Liver (tissue), 9 donors: ENCODE data around the gene CLDN14. TPM values are rescaled to one million over a fixed set of nuclear protein-coding genes. Genes with fewer than 3 reads are reported as not detected.

Source experiments
- DNase-seq: peaks from one replicate; pipeline ENCODE4 v3.0.0-alpha.2; 2017; ENCODE audit warnings: low spot score
- H3K27ac ChIP-seq, 2 donors: one replicate each; pipeline ENCODE4 v1.7.0; 2013; ENCODE audit warnings: inconsistent platforms in 2 of 2, low read length in 2 of 2, control low read depth in 1 of 2, low read depth in 1 of 2, mild to moderate bottlenecking in 1 of 2
- H3K27me3 ChIP-seq, 4 donors: one replicate each; pipeline versions ENCODE4 v1.6.1 to v1.7.0; 2013; ENCODE audit warnings: low read length in 3 of 4, inconsistent platforms in 1 of 4, mild to moderate bottlenecking in 1 of 4, moderate library complexity in 1 of 4; ENCODE audit not compliant: control insufficient read depth in 4 of 4, insufficient read depth in 4 of 4
- H3K36me3 ChIP-seq, 4 donors: one replicate each; pipeline versions ENCODE4 v1.6.1 to v1.7.0; 2013; ENCODE audit warnings: low read length in 3 of 4, mild to moderate bottlenecking in 3 of 4, low read depth in 1 of 4, moderate library complexity in 1 of 4; ENCODE audit not compliant: control insufficient read depth in 4 of 4, insufficient read depth in 3 of 4
- H3K4me1 ChIP-seq, 4 donors: one replicate each; pipeline versions ENCODE4 v1.6.1 to v1.7.0; 2013; ENCODE audit warnings: low read length in 3 of 4, mild to moderate bottlenecking in 3 of 4, moderate library complexity in 1 of 4; ENCODE audit not compliant: control insufficient read depth in 4 of 4, insufficient read depth in 4 of 4
- H3K4me3 ChIP-seq, 3 donors: one replicate each; pipeline versions ENCODE4 v1.6.1 to v1.7.0; 2013; ENCODE audit warnings: low read length in 3 of 3, control low read depth in 1 of 3, low read depth in 1 of 3, mild to moderate bottlenecking in 1 of 3
- H3K9ac ChIP-seq, 2 donors: one replicate each; pipeline ENCODE4 v1.7.0; 2013; ENCODE audit warnings: low read length in 2 of 2, mild to moderate bottlenecking in 2 of 2, moderate library complexity in 2 of 2, control low read depth in 1 of 2, low read depth in 1 of 2
- H3K9me3 ChIP-seq, 4 donors: one replicate each; pipeline versions ENCODE4 v1.6.1 to v1.7.0; 2013; ENCODE audit warnings: low read length in 3 of 4; ENCODE audit not compliant: control insufficient read depth in 4 of 4
- CTCF ChIP-seq: fragments of 150-350 bp; IDR thresholded peaks from 2 replicates; pipeline ENCODE4 v1.5.1; 2017; ENCODE audit warnings: improper control_type of control experiment, low read depth, low read length; ENCODE audit not compliant: missing input control
- EGR1 ChIP-seq, 2 donors: IDR thresholded peaks; 2 replicates each; pipeline ENCODE4 v1.6.1; 2016 to 2018; ENCODE audit warnings: antibody characterized with exemption in 2 of 2, low read depth in 2 of 2
- GABPA ChIP-seq, 2 donors: IDR thresholded peaks in 1 of 2; conservative IDR thresholded peaks in 1 of 2; 2 replicates each; pipeline ENCODE4 v1.6.1; 2016; ENCODE audit warnings: antibody characterized with exemption in 2 of 2, mild to moderate bottlenecking in 1 of 2, moderate library complexity in 1 of 2
- HNF4A ChIP-seq, 2 donors: conservative IDR thresholded peaks; 2 replicates each; pipeline ENCODE4 v1.6.1; 2016; ENCODE audit warnings: antibody characterized with exemption in 2 of 2, mild to moderate bottlenecking in 2 of 2
- HNF4G ChIP-seq: IDR thresholded peaks from 2 replicates; pipeline ENCODE4 v1.6.1; 2016; ENCODE audit warnings: antibody characterized with exemption
- MAX ChIP-seq: IDR thresholded peaks from 2 replicates; pipeline ENCODE4 v1.6.1; 2016; ENCODE audit warnings: antibody characterized with exemption
- NR2F2 ChIP-seq: IDR thresholded peaks from 2 replicates; pipeline ENCODE4 v1.6.1; 2016; ENCODE audit warnings: antibody characterized with exemption
- RAD21 ChIP-seq, 2 donors: IDR thresholded peaks; 2 replicates each; pipeline ENCODE4 v1.6.1; 2016; ENCODE audit warnings: antibody characterized with exemption in 2 of 2, mild to moderate bottlenecking in 2 of 2
- REST ChIP-seq: IDR thresholded peaks from 2 replicates; pipeline ENCODE4 v1.6.1; 2016; ENCODE audit warnings: antibody characterized with exemption, mild to moderate bottlenecking
- RXRA ChIP-seq, 2 donors: IDR thresholded peaks; 2 replicates each; pipeline ENCODE4 v1.6.1; 2017 to 2018; ENCODE audit warnings: antibody characterized with exemption in 2 of 2, mild to moderate bottlenecking in 1 of 2
- SP1 ChIP-seq: IDR thresholded peaks from 2 replicates; pipeline ENCODE4 v1.6.1; 2018; ENCODE audit warnings: antibody characterized with exemption, mild to moderate bottlenecking
- TAF1 ChIP-seq: conservative IDR thresholded peaks from 2 replicates; pipeline ENCODE4 v1.6.1; 2016; ENCODE audit warnings: antibody characterized with exemption, mild to moderate bottlenecking
- YY1 ChIP-seq: IDR thresholded peaks from 2 replicates; pipeline ENCODE4 v1.6.1; 2016; ENCODE audit warnings: antibody characterized with exemption, mild to moderate bottlenecking
- ZBTB33 ChIP-seq: IDR thresholded peaks from 2 replicates; pipeline ENCODE4 v1.6.1; 2016; ENCODE audit warnings: antibody characterized with exemption
- WGBS: extraction: QIAGEN DNeasy Blood & Tissue Kit; methylation state at CpG from one replicate; pipeline ENCODE4 v1.1.7; 2013; 5-methylcytosine and 5-hydroxymethylcytosine counted together
- polyA plus RNA-seq, 2 donors: library from polyadenylated mRNA; stranded (reverse) in 1 of 2; unstranded in 1 of 2; fragments of 200-250 nt in 1 of 2; fragments of >200 nt in 1 of 2; fragmentation: Nextera tagmentation in 1 of 2; extraction: Ambion mirVana in 1 of 2; gene quantifications; one replicate each; pipeline versions ENCODE4 v1.2.1 to v1.2.3, GENCODE V29; 2013 to 2015
- total RNA-seq, 2 donors: library from RNA; depleted of rRNA; stranded (reverse); fragments of >200 nt; gene quantifications; one replicate each; pipeline ENCODE4 v1.2.3, GENCODE V29; 2014
- donor health status: healthy.
- donor health status: healthy.
- donor health status: healthy.
- donor health status: healthy.
- donor health status: healthy.

Gene CLDN14
- total and polyA plus RNA-seq, 4 donors, result 6.3 to 19.4 (median 13.4) TPM

- no peak for TF ChIP-seq HNF4G
- TF ChIP-seq EGR1 (IDR thresholded peaks at IDR 0.05; ENCODE audit: low read depth in 2 of 2), result no peak
- TF ChIP-seq ZBTB33, result no peak
- no peak for TF ChIP-seq GABPA (IDR thresholded peaks at IDR 0.05 in 1 of 2, conservative IDR thresholded peaks at IDR 0.05 in 1 of 2)
- no peak for TF ChIP-seq RAD21 (IDR thresholded peaks at IDR 0.05)
- TF ChIP-seq MAX, result no peak
- TF ChIP-seq HNF4A (conservative IDR thresholded peaks at IDR 0.05), result no peak
- TF ChIP-seq YY1, result no peak
- TF ChIP-seq CTCF, result no peak
- TF ChIP-seq RXRA (IDR thresholded peaks at IDR 0.05), result no peak
- no peak for TF ChIP-seq TAF1
- no peak for TF ChIP-seq NR2F2
- no peak for TF ChIP-seq REST
- TF ChIP-seq SP1, result no peak
- Histone ChIP-seq H3K4me1 (peaks cover 6 to 51% (median 44%) of the 10 kb centered on the region in 4 donors), H3K4me3 (peak overlapping the region; percentile 35 to 91 (median 84)), H3K27me3 (no peaks in the 10 kb centered on the region), H3K9me3 (no peaks in the 10 kb centered on the region), H3K9ac (peak overlapping the region in 1 of 2 donors; percentile 77), H3K27ac (peak overlapping the region; percentile 88 to 94), H3K36me3 (peaks cover 0 to 6% (median 2%) of the 10 kb centered on the region in 4 donors)
- DNase-seq, result no peak
- 41% methylated on average over 12 of the region's 12 CpGs for WGBS
These were observed 696 bp upstream of the CLDN14 start for GRCh38 chr21:36480618-36481017.

- DNase-seq, result no peak
- Histone ChIP-seq H3K9ac (peak overlapping the region; percentile 66 to 77), H3K36me3 (peaks cover 0 to 6% (median 4%) of the 10 kb centered on the region in 4 donors), H3K27ac (peak overlapping the region; percentile 88 to 94), H3K9me3 (no peaks in the 10 kb centered on the region), H3K4me1 (peaks cover 6 to 59% (median 52%) of the 10 kb centered on the region in 4 donors), H3K27me3 (no peaks in the 10 kb centered on the region), H3K4me3 (peak overlapping the region; percentile 68 to 91 (median 84))
- WGBS, result 26% methylated on average over 7 of the region's 7 CpGs
- peak; percentile 53 to 66 for TF ChIP-seq RAD21 (IDR thresholded peaks at IDR 0.05)
- TF ChIP-seq YY1, result peak; percentile 14
- TF ChIP-seq ZBTB33, result no peak
These were observed 981 bp downstream of the CLDN14 start for GRCh38 chr21:36478941-36479340.
